Astrocyte of the spinal cord (primary cell): ENCODE results near the gene SPRN.

Experiments
- DNase-seq: peaks from one replicate; pipeline ENCODE4 v3.0.0; 2011; ENCODE audit warnings: low read depth, low spot score
- H3K4me3 ChIP-seq: 2 replicates; pipeline ENCODE4 v1.5.1; 2011; ENCODE audit warnings: low read depth, mild to moderate bottlenecking, low read length, moderate library complexity
- CTCF ChIP-seq: IDR thresholded peaks from 2 replicates; pipeline ENCODE4 v1.5.1; 2012; ENCODE audit warnings: low read depth, mild to moderate bottlenecking, low read length, inconsistent platforms
- in situ Hi-C: cut with HindIII; loops from 2 replicates; pipeline ENCODE4 v1.10.0; 2017; ENCODE audit warnings: low sequenced_read_pairs

SPRN gene

GRCh38 chr10:133394801-133395221 lies 29.6 kb downstream of the SPRN start:
- no peak for DNase-seq
- in situ Hi-C loops = no loop called here
- TF ChIP-seq CTCF = no peak
- peak overlapping the region; percentile 81 for H3K4me3 ChIP-seq

- DNase-seq = peak; percentile 90
- in situ Hi-C loops = no loop called here
- peak within 1 kb of the TSS; percentile 81 for H3K4me3 ChIP-seq
- no peak for TF ChIP-seq CTCF
Measured at GRCh38 chr10:133394064-133394663, 30.3 kb downstream of the SPRN start, which contains the start of gene MTG1. Gene MTG1 (plus strand): TSS chr10:133394157. CDS start chr10:133394221, 64 bp downstream.

GRCh38 chr10:133393401-133394063 lies 30.9 kb downstream of the SPRN start:
- DNase-seq = no peak
- in situ Hi-C loops = no loop called here
- peak overlapping the region; percentile 81 for H3K4me3 ChIP-seq
- TF ChIP-seq CTCF = no peak

GRCh38 chr10:133391761-133392518 lies 32.5 kb downstream of the SPRN start:
- no peak for TF ChIP-seq CTCF
- DNase-seq = no peak
- in situ Hi-C loops = no loop called here
- no peak overlapping the region for H3K4me3 ChIP-seq

- in situ Hi-C loops = no loop called here
Measured at GRCh38 chr10:133391249-133391635, 33.2 kb downstream of the SPRN start.

More at GRCh38 chr10:133391249-133391635, 33.2 kb downstream of the SPRN start:
- TF ChIP-seq CTCF = no peak
- DNase-seq = no peak
- H3K4me3 ChIP-seq = no peak overlapping the region
